ENCODE data around the gene TGDS. TPM values are rescaled to one million over a fixed set of nuclear protein-coding genes. Genes with fewer than 3 reads are reported as not detected.
A peak's percentile ranks its signal among the peaks of the same experiment; 100 is the strongest.

The TGDS gene
- total RNA-seq, 5 donors from 2014 or later (not counting 1 experiment from before 2014, with no cell fraction given): 5.6 to 16.4 (median 12.9) TPM

DNA sequence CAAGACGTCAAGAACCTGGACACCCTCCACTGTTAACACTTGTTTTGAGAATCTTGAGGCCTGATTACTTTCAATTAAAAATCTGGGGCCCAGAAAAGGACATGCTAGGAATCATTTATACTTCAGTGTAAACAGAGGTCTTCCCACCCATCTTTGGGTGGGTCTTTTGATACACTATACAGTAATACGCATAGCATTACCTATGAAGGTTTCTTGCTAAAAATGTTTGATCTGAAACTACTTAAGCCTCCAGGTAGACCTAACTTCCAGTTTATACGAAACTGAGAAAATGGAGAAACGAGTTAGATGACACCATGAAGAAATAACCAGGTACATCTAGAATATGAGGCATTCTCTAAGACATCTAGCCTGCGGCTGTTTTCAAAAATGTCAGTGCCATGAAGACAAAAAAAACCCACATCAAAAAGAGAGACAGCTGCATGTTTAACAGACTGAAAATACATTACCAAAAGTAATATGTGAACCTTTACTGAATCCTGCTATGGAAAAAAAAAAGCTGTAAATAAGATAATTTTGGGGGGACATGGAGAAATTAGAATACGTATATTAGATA lies 36.6 kb downstream of the TGDS start:
- DNase-seq: peak in 1 of 35 experiments; percentile 41
- H3K9me3 Mint-ChIP-seq: peaks cover 0 to 3% (median 0%) of the 10 kb centered on the region in 3 donors
- H3K4me1 Mint-ChIP-seq: peaks cover 16 to 21% (median 19%) of the 10 kb centered on the region in 3 donors
- peaks cover 6 to 21% of the 10 kb centered on the region in 2 experiments for H3K4me1 ChIP-seq (ENCODE audit: control insufficient read depth in 1 of 2, extremely low read depth in 1 of 2, insufficient read depth in 2 of 2, low read length in 2 of 2)
- no peaks in the 10 kb centered on the region for H3K27me3 Mint-ChIP-seq
- ATAC-seq (replicated peaks in 1 of 4): peak; percentile 64 to 84 (median 72)
- ChIA-PET CTCF (no interaction called here), POLR2A (interaction anchor here in 1 of 2 donors (0.7 kb wide), 1 partner anchor 50 kb away, joined by 3 read pairs; no protein-coding TSS in a partner anchor)
- H3K27me3 ChIP-seq (replicated peaks in 1 of 2; ENCODE audit: control insufficient read depth in 2 of 2, extremely low read depth in 1 of 2, insufficient read depth in 2 of 2, low read length in 1 of 2): no peaks in the 10 kb centered on the region
- H3K27ac ChIP-seq (ENCODE audit: low read length): peak overlapping the region; percentile 32
- peaks cover 0 to 3% of the 10 kb centered on the region in 2 donors for H3K36me3 ChIP-seq (ENCODE audit: control insufficient read depth in 2 of 2, extremely low read depth in 1 of 2, insufficient read depth in 1 of 2, low read length in 1 of 2)
- 80% methylated on average over 1 of the region's 6 CpGs for WGBS (ENCODE audit: insufficient coverage)
- peak overlapping the region; percentile 84 to 91 for H3K27ac Mint-ChIP-seq
- no peaks in the 10 kb centered on the region for H3K9me3 ChIP-seq
- peak overlapping the region; percentile 22 to 70 (median 44) for H3K4me3 Mint-ChIP-seq
- H3K36me3 Mint-ChIP-seq: peaks cover 12% of the 10 kb centered on the region
- no peak overlapping the region for H3K4me3 ChIP-seq (ENCODE audit: control insufficient read depth in 1 of 2, extremely low read depth in 1 of 2, low read length in 1 of 2)

DNA sequence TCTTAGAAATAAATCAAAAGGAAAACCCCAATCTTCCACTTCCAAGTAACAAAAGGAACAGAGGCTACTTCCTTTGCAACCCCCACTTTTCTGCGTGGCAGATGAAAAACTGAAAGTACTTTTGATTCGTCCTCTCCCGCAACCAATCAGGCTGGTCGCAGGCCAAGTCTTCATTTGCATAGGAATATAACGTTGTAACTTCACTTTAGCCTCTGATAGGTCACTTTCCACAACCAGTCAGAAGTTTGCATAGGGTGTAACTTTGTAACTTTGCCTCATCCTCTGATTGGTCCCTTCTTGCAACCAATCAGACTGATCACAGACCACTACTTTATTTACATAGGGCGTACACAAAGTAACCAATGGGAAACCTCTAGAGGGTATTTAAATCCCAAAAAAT lies 37.2 kb downstream of the TGDS start:
- Mint-ChIP-seq H3K4me3 (peak overlapping the region in 2 of 3 donors; percentile 19 to 70), H3K36me3 (peaks cover 9% of the 10 kb centered on the region), H3K27ac (peak overlapping the region; percentile 82 to 84), H3K4me1 (peaks cover 16 to 21% (median 19%) of the 10 kb centered on the region in 3 donors), H3K9me3 (peaks cover 0 to 3% (median 0%) of the 10 kb centered on the region in 3 donors), H3K27me3 (no peaks in the 10 kb centered on the region)
- Histone ChIP-seq H3K4me1 (ENCODE audit: control insufficient read depth in 1 of 2, extremely low read depth in 1 of 2, insufficient read depth in 2 of 2, low read length in 2 of 2) (peaks cover 6 to 21% of the 10 kb centered on the region in 2 experiments), H3K27me3 (replicated peaks in 1 of 2; ENCODE audit: control insufficient read depth in 2 of 2, extremely low read depth in 1 of 2, insufficient read depth in 2 of 2, low read length in 1 of 2) (no peaks in the 10 kb centered on the region), H3K36me3 (ENCODE audit: control insufficient read depth in 2 of 2, extremely low read depth in 1 of 2, insufficient read depth in 1 of 2, low read length in 1 of 2) (peaks cover 0 to 3% of the 10 kb centered on the region in 2 donors), H3K4me3 (ENCODE audit: control insufficient read depth in 1 of 2, extremely low read depth in 1 of 2, low read length in 1 of 2) (no peak overlapping the region), H3K9me3 (no peaks in the 10 kb centered on the region), H3K27ac (ENCODE audit: low read length) (peak overlapping the region; percentile 32)
- peak in 14 of 35 experiments; percentile 3 to 38 (median 8) for DNase-seq
- 55% methylated on average over 3 of the region's 6 CpGs for WGBS (ENCODE audit: insufficient coverage)
- ChIA-PET POLR2A (no interaction called here), CTCF (no interaction called here)
- ATAC-seq (replicated peaks in 1 of 4): peak; percentile 34 to 73 (median 62)

DNA sequence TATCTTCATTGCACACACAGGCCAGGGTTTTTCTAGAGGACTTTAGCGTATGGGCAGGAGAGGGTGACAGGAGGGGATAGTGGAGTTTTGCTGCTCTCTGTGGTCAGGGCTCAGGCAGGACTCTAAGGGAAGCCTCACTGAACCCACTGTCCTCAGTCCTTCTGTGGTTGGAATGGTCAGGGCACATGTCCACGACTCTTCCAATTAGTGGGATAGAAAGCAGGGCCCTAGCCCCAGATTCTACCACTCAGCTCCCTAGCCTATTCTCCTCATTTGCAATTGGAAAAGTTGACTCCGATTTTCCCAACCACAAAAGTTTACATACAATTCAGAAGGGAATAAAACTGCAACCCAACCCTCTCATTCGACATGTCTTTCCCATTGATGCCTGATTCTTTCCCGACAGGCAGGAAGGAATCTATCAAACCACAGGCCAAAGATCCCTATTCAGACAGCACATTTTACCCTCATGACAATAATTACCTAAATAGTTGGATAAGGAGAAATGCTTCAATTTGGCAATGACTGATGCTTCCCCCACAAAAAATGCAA lies 38.2 kb downstream of the TGDS start:
- no peaks in the 10 kb centered on the region for H3K9me3 ChIP-seq
- no peak for DNase-seq
- H3K4me1 ChIP-seq (ENCODE audit: control insufficient read depth in 1 of 2, extremely low read depth in 1 of 2, insufficient read depth in 2 of 2, low read length in 2 of 2): peaks cover 6 to 21% of the 10 kb centered on the region in 2 experiments
- H3K27ac ChIP-seq (ENCODE audit: low read length): no peak overlapping the region
- Mint-ChIP-seq H3K27me3 (no peaks in the 10 kb centered on the region), H3K4me3 (no peak overlapping the region), H3K27ac (peak overlapping the region; percentile 24 to 84), H3K36me3 (peaks cover 4% of the 10 kb centered on the region), H3K4me1 (peaks cover 16 to 21% (median 19%) of the 10 kb centered on the region in 3 donors), H3K9me3 (peaks cover 0 to 3% (median 0%) of the 10 kb centered on the region in 3 donors)
- no peak overlapping the region for H3K4me3 ChIP-seq (ENCODE audit: control insufficient read depth in 1 of 2, extremely low read depth in 1 of 2, low read length in 1 of 2)
- no peaks in the 10 kb centered on the region for H3K36me3 ChIP-seq (ENCODE audit: control insufficient read depth in 2 of 2, extremely low read depth in 1 of 2, insufficient read depth in 1 of 2, low read length in 1 of 2)
- ChIA-PET POLR2A (no interaction called here), CTCF (no interaction called here)
- ATAC-seq (replicated peaks in 1 of 4): no peak
- H3K27me3 ChIP-seq (replicated peaks in 1 of 2; ENCODE audit: control insufficient read depth in 2 of 2, extremely low read depth in 1 of 2, insufficient read depth in 2 of 2, low read length in 1 of 2): no peaks in the 10 kb centered on the region
- 92% methylated on average over 2 of the region's 5 CpGs for WGBS (ENCODE audit: insufficient coverage)

DNA sequence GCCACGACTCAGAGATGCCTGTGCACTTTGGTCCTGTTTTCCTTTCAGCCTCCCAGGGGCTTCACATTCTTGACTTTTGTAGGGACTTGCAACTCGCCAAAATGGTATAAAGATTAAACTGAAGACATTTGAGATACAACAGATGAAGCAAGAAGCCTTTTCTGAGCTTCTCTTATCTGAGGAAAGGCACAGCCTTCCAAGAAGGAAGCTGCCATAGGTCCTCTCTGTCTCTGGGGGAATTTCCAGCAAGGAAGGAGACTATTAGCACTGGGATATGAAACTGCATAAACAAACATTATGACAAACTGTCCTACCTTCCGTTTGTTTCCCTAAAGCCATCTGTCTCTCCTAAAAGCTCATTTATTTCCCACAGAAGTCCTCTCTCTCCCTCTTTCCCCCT lies 39.3 kb downstream of the TGDS start:
- Histone ChIP-seq H3K27ac (ENCODE audit: low read length) (no peak overlapping the region), H3K36me3 (ENCODE audit: control insufficient read depth in 2 of 2, extremely low read depth in 1 of 2, insufficient read depth in 1 of 2, low read length in 1 of 2) (no peaks in the 10 kb centered on the region), H3K4me3 (ENCODE audit: control insufficient read depth in 1 of 2, extremely low read depth in 1 of 2, low read length in 1 of 2) (no peak overlapping the region), H3K27me3 (replicated peaks in 1 of 2; ENCODE audit: control insufficient read depth in 2 of 2, extremely low read depth in 1 of 2, insufficient read depth in 2 of 2, low read length in 1 of 2) (no peaks in the 10 kb centered on the region), H3K4me1 (ENCODE audit: control insufficient read depth in 1 of 2, extremely low read depth in 1 of 2, insufficient read depth in 2 of 2, low read length in 2 of 2) (peaks cover 6 to 21% of the 10 kb centered on the region in 2 experiments), H3K9me3 (no peaks in the 10 kb centered on the region)
- no peak for ATAC-seq (replicated peaks in 1 of 4)
- no peak overlapping the region for H3K27ac Mint-ChIP-seq
- CTCF ChIA-PET: interaction anchor here in 1 of 2 donors (0.6 to 1.0 kb wide), 2 partner anchors 10 to 64 kb away, joined by 3 read pairs; no protein-coding TSS in a partner anchor
- peaks cover 0 to 3% (median 0%) of the 10 kb centered on the region in 3 donors for H3K9me3 Mint-ChIP-seq
- H3K36me3 Mint-ChIP-seq: no peaks in the 10 kb centered on the region
- H3K27me3 Mint-ChIP-seq: no peaks in the 10 kb centered on the region
- H3K4me1 Mint-ChIP-seq: peaks cover 16 to 21% (median 19%) of the 10 kb centered on the region in 3 donors
- DNase-seq: no peak
- no peak overlapping the region for H3K4me3 Mint-ChIP-seq
- 94% methylated on average over 2 of the region's 3 CpGs for whole genome bisulfite sequencing (ENCODE audit: insufficient coverage)
- POLR2A ChIA-PET: interaction anchor here in 1 of 2 donors (0.6 kb wide), 1 partner anchor 561 kb away, joined by 5 read pairs; no protein-coding TSS in a partner anchor

DNA sequence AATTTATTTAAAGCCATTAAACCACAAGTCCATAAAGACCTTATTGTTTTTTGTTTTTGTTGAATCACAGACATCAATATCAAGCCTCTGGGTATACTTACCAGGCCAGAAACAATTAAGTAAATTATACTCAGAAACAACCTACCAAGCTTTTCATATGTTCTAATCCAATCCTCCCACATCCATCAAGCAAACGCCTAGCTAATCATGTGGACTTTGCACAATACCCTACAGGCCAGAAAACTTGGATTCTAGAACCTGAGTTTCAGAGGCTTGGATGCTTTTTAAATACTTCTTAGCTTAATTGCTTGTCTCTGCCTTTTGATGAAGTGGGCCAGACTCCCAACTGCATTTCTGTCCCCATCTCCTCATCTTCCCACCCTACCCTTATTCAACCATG lies 39.9 kb downstream of the TGDS start:
- WGBS (ENCODE audit: insufficient coverage): 89% methylated on average over 1 of the region's 1 CpG
- DNase-seq (no peak), ATAC-seq (replicated peaks in 1 of 4) (no peak)
- peaks cover 6 to 21% of the 10 kb centered on the region in 2 experiments for H3K4me1 ChIP-seq (ENCODE audit: control insufficient read depth in 1 of 2, extremely low read depth in 1 of 2, insufficient read depth in 2 of 2, low read length in 2 of 2)
- Mint-ChIP-seq H3K4me3 (no peak overlapping the region), H3K4me1 (peaks cover 16 to 21% (median 19%) of the 10 kb centered on the region in 3 donors), H3K27me3 (no peaks in the 10 kb centered on the region), H3K27ac (no peak overlapping the region), H3K9me3 (peaks cover 0 to 3% (median 0%) of the 10 kb centered on the region in 3 donors), H3K36me3 (no peaks in the 10 kb centered on the region)
- no peak overlapping the region for H3K27ac ChIP-seq (ENCODE audit: low read length)
- H3K4me3 ChIP-seq (ENCODE audit: control insufficient read depth in 1 of 2, extremely low read depth in 1 of 2, low read length in 1 of 2): no peak overlapping the region
- ChIA-PET CTCF (interaction anchor here in 1 of 2 donors (1.0 kb wide), 1 partner anchor 64 kb away, joined by 3 read pairs; no protein-coding TSS in a partner anchor), POLR2A (no interaction called here)
- H3K9me3 ChIP-seq: no peaks in the 10 kb centered on the region
- no peaks in the 10 kb centered on the region for H3K36me3 ChIP-seq (ENCODE audit: control insufficient read depth in 2 of 2, extremely low read depth in 1 of 2, insufficient read depth in 1 of 2, low read length in 1 of 2)
- no peaks in the 10 kb centered on the region for H3K27me3 ChIP-seq (replicated peaks in 1 of 2; ENCODE audit: control insufficient read depth in 2 of 2, extremely low read depth in 1 of 2, insufficient read depth in 2 of 2, low read length in 1 of 2)

DNA sequence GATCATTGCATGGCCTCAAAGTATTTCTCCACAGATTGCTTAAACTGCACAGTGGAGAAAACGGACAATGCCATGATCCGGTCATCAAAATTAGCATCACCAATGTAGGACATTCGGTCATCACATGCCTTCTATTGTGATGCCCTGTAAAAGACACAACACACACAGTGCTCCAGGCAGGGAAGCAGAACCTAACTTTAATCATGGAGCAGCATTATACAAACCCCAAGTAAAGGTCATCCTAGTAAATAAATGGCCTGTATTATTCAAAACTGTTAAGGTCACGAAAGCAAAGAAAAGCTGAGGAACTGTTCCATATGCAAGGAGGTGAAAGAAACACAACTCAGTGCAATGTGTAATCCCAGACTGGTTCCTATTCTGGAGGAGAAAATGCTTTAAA lies 42.2 kb downstream of the TGDS start:
- Histone ChIP-seq H3K27me3 (replicated peaks in 1 of 2; ENCODE audit: control insufficient read depth in 2 of 2, extremely low read depth in 1 of 2, insufficient read depth in 2 of 2, low read length in 1 of 2) (no peaks in the 10 kb centered on the region), H3K9me3 (no peaks in the 10 kb centered on the region), H3K4me1 (ENCODE audit: control insufficient read depth in 1 of 2, extremely low read depth in 1 of 2, insufficient read depth in 2 of 2, low read length in 2 of 2) (peaks cover 6 to 16% of the 10 kb centered on the region in 2 experiments), H3K36me3 (ENCODE audit: control insufficient read depth in 2 of 2, extremely low read depth in 1 of 2, insufficient read depth in 1 of 2, low read length in 1 of 2) (no peaks in the 10 kb centered on the region), H3K27ac (ENCODE audit: low read length) (no peak overlapping the region), H3K4me3 (ENCODE audit: control insufficient read depth in 1 of 2, extremely low read depth in 1 of 2, low read length in 1 of 2) (no peak overlapping the region)
- ATAC-seq (replicated peaks in 1 of 4) (no peak), DNase-seq (no peak)
- Mint-ChIP-seq H3K9me3 (no peaks in the 10 kb centered on the region), H3K4me3 (no peak overlapping the region), H3K27ac (no peak overlapping the region), H3K36me3 (peaks cover 5% of the 10 kb centered on the region), H3K27me3 (peaks cover 3 to 4% of the 10 kb centered on the region in 2 donors), H3K4me1 (peaks cover 15 to 22% (median 21%) of the 10 kb centered on the region in 3 donors)
- 87% methylated on average over 3 of the region's 4 CpGs for WGBS (ENCODE audit: insufficient coverage)
- ChIA-PET CTCF (no interaction called here), POLR2A (interaction anchor here in 1 of 2 donors (0.5 kb wide), 1 partner anchor 619 kb away, joined by 3 read pairs; no protein-coding TSS in a partner anchor)

All from T-cell (primary cell).